HG03469 (cell line): ENCODE results near the gene AFG3L2.

ENCODE experiments used
- ATAC-seq: cut with Tn5 transposase; IDR thresholded peaks from one replicate; pipeline ENCODE4 v1.9.1; 2021; ENCODE audit warnings: mild to moderate bottlenecking, moderate library complexity, moderate number of reproducible peaks; ENCODE audit not compliant: unreplicated experiment

AFG3L2 gene

DNA sequence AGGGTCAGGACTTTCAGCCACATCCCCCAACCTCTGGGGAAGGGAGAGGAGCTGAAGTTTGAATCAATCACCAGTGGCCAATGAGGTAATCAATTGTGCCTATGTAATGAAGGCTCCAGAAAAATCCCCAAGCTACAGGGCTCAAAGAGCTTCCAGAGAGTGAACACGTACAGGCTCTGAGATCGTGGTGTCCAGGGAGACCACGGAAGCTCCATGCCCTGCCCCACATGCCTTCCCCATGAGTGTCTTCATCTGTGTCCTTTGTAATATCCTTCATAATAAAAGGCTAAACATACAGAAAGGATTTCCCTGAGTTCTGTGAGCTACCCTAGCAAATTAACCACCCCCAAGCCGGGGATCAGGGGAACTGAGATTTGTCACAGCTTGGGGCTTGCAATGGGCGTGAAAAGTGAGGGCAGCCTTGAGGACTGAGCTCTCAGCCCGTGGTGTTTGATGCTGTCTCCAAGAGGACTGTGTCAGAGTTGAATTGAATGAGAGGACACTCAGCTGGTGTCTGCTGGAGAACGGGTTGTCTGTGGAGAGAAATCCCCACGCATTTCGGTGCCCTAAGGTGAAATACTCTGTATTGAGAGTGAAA, 94.5 kb downstream of the AFG3L2 start:
- no peak for ATAC-seq

- ATAC-seq: no peak
These were observed 95.2 kb downstream of the AFG3L2 start for GRCh38 chr18:12281861-12282260.

DNA sequence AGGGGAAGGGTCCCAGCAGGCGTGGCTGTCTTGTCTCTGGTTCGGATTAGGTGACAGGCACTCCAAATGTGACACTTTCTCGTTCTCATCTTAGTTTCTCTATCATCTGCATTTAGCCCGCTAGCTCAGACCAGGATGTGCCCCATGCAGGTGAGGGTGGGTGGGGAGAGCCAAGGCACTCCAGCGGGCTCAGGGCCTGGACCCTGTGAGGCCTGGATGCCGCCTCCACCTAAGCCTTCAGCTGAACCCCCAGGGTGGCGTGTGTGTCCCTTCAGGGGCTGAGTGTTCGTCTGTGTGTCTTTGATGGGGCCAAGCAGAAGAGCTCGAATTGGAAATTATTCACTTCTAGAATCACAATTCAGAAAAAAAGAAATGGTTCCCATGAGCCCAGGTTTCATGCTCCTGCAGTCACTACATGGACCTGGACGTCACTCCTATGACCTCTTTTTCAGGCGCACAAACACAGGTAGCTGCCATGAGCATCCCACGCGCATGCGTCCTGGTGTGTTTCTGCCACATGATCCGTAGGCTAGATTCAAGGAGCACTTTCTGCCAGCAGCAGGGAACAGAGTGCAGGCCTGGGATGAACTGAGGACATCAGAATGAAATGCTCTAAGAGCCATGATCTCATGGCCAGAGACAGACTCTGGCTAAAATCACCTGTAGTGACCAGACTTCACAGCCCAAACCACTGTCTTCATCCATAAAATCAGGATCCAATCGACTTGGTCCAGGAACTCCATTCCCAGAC, 97.1 kb downstream of the AFG3L2 start:
- ATAC-seq: no peak
